ENCODE results near the gene RPS6KA5.
"Not testable (repeated sequence)": the region's sequence is repeated elsewhere in the genome, so short reads cannot be mapped to it uniquely, and the experiment has no call there.

Gene RPS6KA5

DNA sequence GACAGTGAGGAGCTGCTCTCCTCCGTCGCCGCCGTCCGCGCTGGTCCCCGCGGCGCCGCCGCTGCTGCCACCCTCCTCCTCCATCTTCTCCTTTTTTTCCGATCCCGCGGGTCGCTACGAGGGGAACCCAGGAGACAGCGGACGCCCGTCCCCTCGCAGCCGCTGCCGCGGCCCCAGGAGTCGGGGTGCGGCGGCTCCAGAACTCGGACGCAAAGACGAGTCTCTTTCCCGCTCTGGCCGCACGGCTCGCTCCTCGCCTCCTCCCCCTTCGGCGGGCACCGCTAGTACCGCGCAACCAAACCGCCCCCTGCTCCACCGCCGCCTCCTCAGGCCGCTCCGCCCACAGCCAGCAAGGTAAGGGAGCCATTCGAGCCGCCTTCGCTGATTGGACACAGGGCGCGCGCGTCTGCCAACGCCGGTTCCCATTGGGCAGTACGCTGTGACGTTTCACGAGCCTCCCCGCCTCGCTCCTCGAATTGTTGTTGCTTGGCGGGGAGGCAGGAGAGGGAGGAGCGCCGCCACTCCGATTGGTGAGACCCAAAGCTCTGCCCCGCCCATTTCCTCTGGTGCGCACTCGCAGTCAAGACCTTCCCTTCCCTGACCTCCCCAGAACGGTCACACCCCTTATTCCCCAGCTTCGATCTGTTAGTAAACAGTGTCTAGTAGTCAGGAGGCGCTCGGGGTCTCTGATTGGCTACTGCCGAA, at the start of gene RPS6KA5:
Gene RPS6KA5, minus strand, starts transcription at position 291 of the 705 bp plus-strand sequence. Its CDS starts 207 bp downstream, at position 84.
- peak; percentile 100 for DNase-seq (ENCODE audit: low spot score)

DNA sequence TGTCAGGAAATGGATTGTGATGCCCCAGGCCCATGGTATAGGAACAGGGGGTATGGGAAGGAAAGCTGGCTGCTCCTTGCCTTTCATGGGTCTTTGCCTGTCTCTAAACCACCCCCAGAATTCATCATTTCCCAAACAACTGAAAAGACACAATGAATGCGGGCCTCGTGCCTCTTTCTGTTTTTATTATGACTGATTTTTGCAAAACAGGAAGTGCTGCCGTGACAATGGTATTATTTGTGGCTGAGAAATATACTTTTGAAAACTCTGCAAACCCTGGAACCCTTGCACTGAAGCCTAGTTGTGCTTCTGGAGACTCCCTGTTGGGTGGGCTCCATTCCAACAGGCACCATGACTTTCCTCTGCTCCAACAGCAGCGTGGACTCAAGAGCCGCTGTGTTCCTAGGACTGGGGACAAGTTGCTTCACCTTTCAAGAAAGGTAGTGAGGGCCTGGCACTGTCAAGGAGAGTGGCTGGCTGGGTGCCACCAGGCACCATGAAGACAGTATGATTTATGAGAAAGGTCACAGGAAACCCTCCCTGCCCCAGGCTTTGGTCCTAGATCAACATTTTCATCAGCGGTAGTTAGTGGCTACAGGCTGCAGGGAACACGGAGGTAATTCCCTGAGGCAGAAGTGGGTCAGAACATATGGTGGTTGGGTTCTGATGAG, 48.6 kb upstream of the RPS6KA5 start:
- peak; percentile 70 for DNase-seq (ENCODE audit: low spot score)

DNA sequence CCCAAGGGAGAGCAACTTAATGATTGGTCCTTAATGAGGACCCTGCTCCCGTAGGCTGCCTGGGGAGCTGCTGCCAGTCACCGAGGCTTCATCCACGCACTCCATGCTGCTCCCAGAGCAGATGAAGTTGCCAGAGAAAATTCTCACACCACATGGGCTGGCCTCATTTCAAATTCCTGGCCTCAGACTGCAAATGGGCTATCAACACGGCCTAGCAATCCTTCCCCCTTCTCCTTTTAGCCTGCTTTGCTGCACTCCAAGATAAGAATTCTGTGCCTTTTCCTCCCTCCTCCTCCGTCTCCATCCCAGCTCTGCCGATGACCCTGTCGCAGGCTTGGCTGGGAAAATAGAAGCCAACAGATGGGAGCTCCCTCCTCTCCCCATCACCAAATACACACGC, 42.7 kb upstream of the RPS6KA5 start:
- no peak for DNase-seq (ENCODE audit: low spot score)

DNA sequence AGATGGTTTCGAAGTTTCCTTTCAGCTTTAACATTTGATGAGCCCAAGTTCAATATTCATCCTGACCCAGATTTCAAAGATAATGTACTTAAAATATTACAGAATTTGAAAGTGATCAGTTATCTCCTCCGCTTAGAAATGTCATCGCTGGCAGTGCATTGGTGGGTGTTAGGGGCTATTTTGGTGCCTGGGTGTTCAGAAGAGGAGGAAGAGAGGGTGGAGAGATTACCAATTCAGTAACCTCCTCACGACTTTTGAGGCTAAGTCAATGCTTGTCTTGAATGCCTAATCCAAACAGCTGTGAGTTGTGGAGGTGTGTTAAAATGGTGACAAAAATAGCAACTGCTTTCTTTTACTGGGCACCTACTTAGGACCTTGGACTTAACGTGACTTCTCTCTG, 39.7 kb upstream of the RPS6KA5 start:
- DNase-seq (ENCODE audit: low spot score): no peak

- no peak for DNase-seq (ENCODE audit: low spot score)
These were observed 38.1 kb upstream of the RPS6KA5 start for GRCh38 chr14:91098591-91098990.

- DNase-seq (ENCODE audit: low spot score): not testable (repeated sequence)
These were observed 37.2 kb upstream of the RPS6KA5 start for GRCh38 chr14:91097657-91098056.

- no peak for DNase-seq (ENCODE audit: low spot score)
These were observed 34.7 kb upstream of the RPS6KA5 start for GRCh38 chr14:91095178-91095577.

DNA sequence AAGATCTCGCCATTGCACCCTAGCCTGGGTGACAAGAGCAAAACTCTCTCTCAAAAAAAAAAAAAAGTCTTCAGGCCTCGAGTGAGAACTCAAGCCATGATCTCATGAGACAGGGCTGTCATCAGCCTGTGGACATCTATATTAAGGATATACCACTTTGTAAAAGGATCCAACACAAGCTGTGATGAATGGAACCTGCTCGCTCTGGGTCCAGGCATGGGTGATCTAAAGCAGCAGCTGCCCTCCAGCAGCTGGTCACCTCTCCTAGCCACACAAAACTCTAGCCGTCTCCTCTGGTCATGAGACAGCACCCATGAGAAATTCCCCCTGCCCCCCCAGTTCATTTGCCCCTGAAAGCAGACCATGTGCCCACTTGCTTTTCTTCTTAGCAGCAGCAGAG, 34.3 kb upstream of the RPS6KA5 start:
- no peak for DNase-seq (ENCODE audit: low spot score)

DNA sequence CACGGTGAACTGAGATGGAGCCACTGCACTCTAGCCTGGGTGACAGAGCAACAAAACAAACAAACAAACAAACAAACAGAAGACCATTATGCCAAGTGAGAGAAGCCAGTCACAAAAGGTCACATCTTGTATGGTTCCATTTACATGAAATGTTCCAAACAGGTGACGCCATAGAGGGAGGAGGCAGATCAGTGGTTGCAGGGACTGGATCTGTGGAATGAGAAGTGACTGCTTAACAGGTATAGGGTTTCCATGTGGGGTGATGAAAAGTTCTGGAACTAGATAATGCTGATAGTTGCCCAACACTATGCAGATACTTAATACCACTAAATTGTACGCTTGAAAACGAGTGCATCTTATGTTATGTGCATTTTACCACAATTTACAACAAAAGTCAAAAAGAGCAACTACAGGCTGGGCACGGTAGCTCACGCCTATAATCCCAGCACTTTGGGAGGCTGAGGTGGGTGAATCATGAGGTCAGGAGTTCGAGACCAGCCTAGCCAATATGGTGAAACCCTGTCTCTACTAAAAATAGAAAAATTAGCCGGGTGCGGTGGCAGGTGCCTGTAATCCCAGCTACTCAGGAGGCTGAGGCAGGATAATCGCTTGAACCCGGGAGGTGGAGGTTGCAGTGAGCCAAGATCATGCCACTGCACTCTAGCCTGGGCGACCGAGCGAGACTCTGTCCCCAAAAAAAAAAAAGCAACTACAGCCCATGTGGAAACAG, 33.5 kb upstream of the RPS6KA5 start:
- DNase-seq (ENCODE audit: low spot score): not testable (repeated sequence)

DNA sequence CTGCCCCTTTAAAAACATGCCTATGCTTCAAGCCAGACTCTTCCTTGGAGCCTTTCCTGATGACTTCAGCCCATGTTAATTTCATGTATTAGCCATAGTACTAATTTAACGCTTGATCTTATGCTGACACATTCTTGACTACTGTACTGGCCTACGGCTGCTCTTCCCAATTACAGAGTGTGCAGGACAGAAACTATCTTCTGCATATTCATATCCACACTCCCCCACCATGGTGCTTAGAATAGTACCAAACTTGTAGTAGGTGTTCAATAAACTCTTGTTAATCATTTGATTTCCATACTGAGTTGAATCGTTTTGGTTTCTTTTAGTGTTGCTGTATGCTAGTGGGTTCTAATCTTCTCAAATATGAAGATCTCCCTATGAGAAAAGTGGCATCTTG, 31.6 kb upstream of the RPS6KA5 start:
- no peak for DNase-seq (ENCODE audit: low spot score)

GRCh38 chr14:91090743-91091142, 30.3 kb upstream of the RPS6KA5 start:
- DNase-seq (ENCODE audit: low spot score): no peak

GRCh38 chr14:91089958-91090535, 29.6 kb upstream of the RPS6KA5 start:
- DNase-seq (ENCODE audit: low spot score): no peak

DNA sequence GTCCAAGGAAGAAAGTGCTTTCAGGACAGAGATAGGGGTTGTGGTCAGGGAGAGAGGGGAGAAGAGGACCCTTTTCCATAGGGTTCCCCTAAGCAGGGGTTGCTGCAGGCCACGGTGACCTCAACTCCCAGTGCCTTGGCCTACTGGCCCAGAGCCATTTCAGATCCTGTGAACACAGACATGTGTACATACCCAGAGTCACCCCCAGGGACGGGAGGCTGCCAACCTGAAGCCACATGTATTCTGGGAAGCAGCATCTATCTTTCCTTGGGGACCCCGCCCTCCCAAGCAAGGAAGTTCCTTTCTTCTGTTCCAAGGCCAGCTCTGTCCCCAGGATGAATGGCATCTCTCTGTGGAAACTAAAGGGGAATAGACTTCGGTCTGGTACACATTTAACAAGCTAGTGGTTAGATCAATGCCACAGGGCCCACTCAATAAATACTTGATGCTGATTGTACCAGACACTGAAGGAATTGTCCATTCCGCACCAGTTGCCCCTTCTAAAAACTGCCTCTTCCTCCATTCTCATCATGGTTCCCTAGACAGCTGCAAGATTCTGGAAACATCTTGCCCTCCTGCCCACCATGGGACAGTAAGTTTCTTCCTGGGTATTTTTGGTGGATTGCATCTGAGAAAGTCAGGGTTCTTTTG, 28.3 kb upstream of the RPS6KA5 start:
- DNase-seq (ENCODE audit: low spot score): no peak

DNA sequence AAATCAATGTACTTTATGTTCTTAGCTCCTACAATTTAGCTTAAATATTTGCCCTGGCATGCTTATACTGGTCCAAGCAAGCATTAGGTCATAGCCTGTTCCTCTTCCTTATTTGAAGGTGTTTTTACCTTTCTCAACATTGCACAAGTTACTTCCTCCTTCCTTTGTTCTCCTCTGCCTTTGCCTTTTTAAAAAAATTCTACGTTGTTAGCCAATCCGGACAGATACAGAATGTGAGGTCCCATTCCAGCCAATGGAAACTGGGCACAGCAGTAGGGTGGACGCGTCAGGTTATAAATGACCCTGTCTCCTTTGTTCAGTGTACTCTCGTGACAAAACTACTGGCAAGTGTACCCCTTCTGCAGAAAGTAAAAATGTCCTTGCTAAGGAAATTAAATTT, 27.0 kb upstream of the RPS6KA5 start:
- not testable (repeated sequence) for DNase-seq (ENCODE audit: low spot score)

DNA sequence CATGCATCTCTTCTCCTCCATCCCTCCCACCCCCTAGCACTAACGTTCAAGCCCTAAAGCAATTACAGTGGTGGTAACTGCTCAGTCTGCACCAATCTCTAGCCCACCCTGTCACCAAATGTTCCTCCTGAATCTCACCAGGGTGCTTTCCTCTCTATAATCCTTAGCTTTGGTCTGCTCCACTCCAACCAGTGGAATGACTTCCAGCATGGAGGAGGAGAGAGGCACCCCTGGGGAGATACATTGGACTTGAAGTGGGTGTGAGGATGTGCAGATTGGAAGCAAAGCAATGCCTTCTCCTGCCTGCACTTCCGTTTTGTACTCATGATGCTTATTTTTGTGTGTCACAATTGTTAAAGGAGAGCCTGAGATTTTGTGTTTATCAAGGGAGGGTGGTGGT, 24.1 kb upstream of the RPS6KA5 start:
- no peak for DNase-seq (ENCODE audit: low spot score)

- no peak for DNase-seq (ENCODE audit: low spot score)
These were observed 21.8 kb upstream of the RPS6KA5 start for GRCh38 chr14:91082282-91082681.

DNA sequence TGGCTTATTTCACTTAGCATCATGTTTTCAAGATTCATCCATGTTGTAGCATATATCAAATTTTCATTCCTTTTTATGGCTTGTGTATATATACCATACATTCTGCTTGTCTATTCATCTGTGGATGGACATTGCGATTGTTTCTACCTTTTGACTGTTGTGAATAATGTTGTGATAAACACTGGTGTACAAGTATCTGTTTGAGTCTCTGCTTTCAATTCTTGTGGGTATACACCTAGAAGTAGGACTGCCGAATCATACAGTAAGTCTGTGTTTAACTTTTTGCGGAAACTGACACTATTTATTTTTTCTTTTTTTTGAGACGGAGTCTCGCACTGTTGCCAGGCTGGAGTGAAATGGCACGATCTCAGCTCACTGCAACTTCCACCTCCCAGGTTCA, 19.6 kb upstream of the RPS6KA5 start:
- DNase-seq (ENCODE audit: low spot score): no peak

DNA sequence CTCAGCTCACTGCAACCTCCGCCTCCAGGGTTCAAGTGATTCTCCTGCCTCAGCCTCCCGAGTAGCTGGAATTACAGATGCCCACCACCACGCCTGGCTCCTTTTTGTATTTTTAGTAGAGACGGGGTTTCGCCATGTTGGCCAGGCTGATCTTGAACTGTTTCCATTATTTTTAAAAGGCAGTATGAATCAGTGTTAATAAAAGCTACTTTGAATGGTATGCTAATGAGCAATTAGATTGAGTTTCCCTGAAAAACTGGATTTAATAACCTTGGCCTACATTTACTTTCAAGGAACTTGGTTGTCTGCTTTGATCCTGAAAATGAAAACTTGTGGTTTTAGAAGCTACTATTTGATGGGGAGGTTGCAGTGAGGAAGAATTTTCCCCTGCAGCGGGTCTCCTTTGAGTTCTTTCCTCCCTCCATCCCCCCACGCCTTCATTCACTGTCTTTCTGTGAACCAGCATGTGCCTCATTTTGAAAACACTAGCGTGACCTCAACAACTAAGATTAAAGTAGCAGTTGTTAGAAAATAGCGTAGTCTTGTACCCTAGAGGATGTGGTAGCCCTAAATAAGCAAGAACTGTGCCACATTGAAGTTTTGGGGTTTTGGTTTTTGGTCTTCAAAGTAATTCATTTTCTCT, 17.8 kb upstream of the RPS6KA5 start:
- no peak for DNase-seq (ENCODE audit: low spot score)

DNA sequence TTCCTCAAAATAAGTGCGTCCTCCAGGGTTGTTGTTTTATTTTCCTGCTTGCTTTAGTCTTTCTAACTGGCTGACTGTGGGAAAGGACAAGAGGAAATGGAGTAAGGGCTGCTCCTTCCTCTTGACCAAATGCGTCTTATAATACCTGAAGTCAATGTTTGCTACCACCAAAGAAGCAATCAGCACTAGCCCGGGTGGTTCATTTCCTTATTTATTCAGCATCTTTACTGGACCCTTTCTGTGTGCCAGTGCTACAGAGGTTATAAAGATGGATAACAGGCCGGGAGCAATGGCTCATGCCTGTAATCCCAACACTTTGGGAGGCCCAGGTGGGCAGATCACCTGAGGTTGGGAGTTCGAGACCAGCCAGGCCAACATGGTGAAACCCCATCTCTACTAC, 15.1 kb upstream of the RPS6KA5 start:
- DNase-seq (ENCODE audit: low spot score): no peak

DNA sequence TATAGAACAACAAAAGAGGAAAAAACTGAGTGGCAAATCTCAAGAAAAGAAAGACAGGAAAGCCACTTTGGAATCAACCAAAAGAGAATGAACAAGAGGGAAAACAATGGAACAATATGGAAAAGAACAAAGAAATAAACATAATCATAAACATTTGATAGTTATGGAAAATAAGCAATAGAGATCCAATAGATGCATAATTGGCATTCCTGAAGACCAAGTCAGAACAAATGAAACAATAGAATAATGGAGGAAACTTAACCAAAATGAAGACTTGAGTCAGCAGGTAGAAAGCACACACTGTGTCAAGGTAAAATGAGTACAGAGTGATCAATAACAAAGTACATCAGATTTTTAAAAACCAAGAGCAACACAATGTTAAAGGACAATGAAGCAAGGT, 10.1 kb upstream of the RPS6KA5 start:
- no peak for DNase-seq (ENCODE audit: low spot score)

- no peak for DNase-seq (ENCODE audit: low spot score)
These were observed 8.2 kb upstream of the RPS6KA5 start for GRCh38 chr14:91068642-91069041.

GRCh38 chr14:91067186-91067585, 6.7 kb upstream of the RPS6KA5 start:
- no peak for DNase-seq (ENCODE audit: low spot score)

All from kidney capillary endothelial cell (primary cell).